Measurements from ENCODE around the gene ASB13.

The ASB13 gene

DNA sequence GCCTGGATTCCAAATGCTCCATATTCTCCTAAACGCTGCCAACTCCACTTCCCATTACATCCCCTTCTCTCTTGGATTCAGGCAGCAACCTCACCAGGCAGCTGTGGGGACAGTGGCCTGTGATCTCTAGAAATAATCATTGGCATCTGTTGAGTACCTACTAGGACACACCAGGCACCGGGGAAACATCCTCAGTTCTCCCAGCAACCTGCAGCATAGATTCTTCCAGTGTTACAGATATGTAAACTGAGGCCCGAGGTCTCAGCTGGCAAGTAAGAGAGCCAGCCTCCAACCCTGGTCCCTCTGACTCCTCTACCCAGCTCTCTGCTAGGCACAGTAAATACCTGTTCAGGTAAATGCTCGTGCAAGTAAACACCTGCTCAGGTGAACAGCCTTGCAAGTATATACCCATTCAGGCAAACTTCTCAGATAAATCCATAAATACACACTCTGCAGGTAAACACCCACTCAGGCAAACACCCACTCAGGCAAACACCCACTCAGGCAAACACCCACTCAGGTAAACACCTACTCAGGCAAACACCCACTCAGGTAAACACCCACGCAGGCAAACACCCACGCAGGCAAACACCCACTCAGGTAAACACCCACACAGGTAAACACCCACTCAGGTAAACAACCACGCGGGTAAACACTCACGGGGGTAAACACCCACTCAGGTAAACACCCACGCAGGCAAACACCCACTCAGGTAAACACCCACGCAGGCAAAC lies 18.7 kb downstream of the ASB13 start:
- no peak for DNase-seq

- no peak for DNase-seq
Measured at GRCh38 chr10:5645944-5646617, 20.3 kb downstream of the ASB13 start.

DNA sequence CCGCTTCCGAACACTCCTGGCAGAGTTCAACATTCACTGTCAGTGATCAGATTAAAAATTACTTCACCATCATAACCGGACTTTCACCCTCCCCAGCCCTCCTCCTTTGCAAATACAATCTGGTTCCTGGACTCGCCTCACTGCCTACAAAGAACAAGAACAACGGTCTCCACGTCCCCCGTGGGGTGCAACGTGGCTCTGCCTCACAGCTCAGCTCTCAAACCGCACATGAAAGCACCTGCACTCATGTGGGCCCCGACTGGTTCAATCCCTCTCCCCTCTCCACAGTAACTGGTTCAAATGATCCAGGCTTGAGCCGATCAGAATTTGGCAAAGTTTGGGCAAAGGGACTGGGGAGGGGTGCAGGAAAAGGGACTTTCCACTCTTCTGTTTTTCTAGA lies 21.0 kb downstream of the ASB13 start:
- DNase-seq: no peak

DNA sequence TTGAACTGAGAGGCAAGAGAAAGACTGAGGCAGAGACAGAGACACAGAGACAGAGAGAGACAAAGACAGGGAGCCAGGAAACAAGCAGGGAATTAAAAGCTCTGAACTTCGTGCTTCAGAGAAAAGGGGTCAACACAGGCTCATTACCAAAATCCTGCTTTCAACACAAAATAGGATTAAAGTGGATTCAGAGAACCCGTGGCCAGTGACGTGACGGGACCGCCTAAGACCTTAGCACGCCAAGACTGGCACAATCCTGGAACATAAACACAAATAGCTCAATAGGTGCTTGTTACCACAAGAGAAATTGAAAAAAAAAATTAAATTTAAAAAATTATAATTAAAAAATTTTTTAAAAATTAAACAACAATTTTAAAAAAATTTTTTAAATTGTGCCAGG lies 21.5 kb downstream of the ASB13 start:
- DNase-seq: no peak

DNA sequence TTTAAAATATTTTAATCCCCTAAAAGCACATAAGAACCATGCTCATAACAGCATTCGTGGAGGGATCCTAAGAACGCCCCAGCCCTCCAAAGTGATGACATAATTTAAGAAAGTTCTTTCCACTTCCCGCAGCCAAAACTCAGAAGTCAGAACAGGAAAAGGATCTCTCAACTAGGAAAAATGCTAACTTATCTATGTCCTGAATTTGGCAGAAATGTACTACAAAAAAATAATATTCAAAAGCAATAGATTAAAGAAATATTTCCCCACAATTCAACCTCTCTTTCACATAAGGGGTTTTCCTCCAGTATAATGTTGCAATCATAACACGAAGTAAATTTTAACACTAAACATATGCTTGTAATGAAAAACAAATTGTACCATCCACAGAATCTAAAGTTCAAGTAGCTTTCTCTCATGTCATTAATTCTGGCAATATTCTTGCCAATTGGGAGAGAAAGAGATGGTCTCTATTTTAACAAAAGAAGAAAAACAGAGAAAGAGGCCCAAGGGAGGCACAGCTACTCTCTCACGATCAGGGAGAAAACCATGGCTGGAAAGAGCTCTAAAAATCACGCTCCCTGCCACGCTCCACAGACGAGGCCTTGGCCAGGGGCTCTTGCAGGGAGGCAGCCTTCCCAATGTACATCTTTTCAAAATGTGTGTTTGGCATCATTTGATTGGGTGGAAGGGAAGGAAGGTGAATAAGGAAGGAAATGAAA lies 22.9 kb downstream of the ASB13 start:
- no peak for DNase-seq

- DNase-seq: no peak
Measured at GRCh38 chr10:5641501-5641900, 24.9 kb downstream of the ASB13 start.

DNA sequence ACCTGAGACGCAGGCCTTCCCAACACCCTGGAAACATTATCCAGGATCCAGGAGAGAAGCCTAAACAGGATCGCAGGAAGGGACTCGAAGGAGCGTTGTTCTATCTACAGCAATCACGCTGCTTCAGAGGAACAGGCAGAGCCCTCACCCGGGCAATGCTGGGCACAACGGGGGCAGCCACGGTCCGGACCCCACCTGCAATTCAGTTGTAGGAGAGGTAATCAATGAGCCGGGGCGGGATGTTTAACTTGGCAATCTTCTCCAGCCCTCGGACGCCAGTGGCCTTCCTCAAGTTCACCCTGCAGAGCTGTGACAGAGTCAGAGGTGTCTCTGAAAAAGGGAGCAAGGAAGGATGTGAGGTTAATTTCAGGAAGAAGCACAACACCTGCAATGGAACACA lies 25.9 kb downstream of the ASB13 start:
- no peak for DNase-seq

DNA sequence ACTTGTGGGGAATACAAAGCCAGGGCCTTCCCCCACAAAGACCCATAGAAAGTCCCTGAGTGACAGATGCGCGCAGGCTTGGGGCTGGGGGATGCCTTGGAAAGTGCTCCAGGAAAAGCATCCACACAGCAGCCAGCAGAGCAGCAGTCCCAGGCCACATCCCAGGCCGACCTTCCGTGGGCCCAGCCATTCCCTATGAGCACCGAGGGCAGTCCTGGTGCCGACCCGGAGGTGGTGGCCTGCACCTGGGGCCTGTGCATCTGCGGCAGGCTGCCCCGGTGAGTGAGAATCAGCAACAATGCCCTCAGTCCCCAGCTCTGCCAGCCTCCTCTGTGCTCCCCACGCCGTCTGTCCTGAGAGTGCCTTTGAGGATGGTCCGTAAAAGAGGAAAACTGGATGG lies 26.4 kb downstream of the ASB13 start:
- no peak for DNase-seq

GRCh38 chr10:5639066-5639465 lies 27.3 kb downstream of the ASB13 start:
- DNase-seq: no peak

DNA sequence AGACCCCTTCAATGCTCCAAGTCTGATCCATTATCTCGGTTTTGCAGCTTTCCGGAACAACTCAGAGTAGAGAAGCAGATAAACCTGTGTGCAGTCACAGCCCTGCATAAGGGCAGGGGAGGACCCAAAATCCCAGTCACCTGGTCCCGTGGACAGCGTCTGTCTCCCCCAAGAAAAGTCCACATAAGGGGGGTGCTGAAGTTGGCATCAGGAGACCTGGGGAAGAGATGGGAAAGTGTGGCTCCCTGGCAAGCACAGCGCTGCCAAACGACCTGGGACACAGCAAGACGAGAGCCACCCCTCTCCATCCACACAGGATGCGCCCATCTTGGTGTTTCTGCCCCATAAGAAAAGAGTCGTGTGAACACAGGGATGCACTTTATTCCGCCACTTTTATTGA lies 27.9 kb downstream of the ASB13 start:
- no peak for DNase-seq

DNA sequence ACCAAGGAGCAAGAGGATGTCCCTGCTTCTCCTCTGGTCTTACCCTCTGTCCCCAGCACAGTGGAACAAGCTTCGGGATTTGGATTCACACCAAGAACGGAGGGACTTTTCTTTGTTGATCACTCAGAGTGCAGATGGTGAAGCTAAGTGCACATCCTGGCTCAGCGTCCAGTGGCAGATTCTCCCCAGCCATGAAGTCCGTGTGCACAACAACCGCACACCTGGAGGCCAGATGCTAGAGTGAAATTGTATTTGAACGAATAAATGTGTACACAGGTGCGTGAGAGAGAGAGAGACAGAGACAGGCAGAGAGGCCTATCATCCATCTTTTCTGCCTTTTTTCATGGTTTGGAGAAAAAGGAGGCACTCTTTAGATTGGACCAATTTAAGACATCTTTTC lies 31.5 kb downstream of the ASB13 start:
- no peak for DNase-seq

DNA sequence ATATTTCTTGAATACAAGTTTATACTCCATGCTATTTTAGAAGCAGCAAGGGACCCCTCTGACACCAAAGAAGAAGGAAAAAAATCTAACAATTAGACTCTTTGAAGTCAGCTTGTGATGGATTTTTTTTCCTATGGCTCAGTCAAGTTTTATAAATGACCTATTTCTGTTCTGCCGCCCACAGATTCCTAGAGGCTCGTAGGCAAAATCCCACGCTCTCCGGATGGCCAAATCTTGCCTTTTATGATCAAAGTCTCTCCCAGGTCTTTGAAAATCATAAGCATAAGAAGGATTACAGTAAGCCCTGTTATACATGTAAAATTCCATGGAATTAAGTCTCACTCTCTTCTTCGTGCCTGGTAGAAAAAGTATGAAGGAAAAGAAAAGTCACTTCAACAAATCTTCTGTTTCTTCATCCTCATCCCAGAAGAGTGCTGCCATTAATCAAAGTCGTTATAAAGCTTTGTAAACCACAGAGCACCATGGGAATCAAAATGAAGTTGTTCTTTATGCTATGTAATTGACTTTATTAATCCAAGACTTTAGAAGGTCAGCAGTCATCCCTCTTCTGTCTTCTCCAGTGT lies 33.1 kb downstream of the ASB13 start:
- DNase-seq: no peak

DNA sequence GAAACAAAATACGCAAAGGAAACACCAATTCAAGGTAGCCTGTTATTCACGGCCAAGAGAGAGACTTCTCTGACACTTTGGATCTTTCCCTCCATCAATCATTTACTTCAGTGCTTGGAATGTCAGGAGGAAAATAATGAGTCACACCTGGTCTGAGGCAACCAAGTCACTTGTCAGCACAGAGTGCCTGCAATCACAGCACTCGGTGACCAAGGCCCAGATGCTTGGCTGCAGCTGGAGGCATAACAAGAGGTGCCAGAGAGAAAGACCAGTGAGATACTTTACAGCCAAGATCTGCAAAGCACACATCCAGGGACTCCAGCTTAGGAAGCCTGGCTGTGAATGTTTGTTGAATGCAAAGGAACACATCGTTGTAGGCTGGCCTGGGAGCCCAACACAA lies 33.9 kb downstream of the ASB13 start:
- DNase-seq: no peak

DNA sequence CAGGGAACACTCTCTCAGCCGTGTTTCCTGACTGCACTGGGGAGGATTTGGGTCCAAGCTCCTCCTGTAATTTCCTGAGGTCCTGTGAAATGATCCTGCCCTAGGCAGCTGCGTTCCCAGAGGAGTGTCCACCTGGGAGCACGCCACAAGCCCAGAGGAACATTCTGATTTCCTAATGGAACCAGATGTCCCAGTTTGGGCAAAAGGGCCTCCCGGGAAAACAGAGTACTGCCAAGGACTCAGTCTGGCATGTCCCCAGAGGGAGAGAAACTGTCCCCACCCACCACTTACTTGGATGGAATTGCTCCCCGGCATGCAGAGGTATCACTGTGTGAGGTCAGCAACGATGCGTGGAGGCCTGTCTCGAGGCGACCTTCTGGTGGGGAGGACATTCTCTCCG lies 34.5 kb downstream of the ASB13 start:
- no peak for DNase-seq

GRCh38 chr10:5630112-5630436 lies 36.3 kb downstream of the ASB13 start:
- no peak for DNase-seq

DNA sequence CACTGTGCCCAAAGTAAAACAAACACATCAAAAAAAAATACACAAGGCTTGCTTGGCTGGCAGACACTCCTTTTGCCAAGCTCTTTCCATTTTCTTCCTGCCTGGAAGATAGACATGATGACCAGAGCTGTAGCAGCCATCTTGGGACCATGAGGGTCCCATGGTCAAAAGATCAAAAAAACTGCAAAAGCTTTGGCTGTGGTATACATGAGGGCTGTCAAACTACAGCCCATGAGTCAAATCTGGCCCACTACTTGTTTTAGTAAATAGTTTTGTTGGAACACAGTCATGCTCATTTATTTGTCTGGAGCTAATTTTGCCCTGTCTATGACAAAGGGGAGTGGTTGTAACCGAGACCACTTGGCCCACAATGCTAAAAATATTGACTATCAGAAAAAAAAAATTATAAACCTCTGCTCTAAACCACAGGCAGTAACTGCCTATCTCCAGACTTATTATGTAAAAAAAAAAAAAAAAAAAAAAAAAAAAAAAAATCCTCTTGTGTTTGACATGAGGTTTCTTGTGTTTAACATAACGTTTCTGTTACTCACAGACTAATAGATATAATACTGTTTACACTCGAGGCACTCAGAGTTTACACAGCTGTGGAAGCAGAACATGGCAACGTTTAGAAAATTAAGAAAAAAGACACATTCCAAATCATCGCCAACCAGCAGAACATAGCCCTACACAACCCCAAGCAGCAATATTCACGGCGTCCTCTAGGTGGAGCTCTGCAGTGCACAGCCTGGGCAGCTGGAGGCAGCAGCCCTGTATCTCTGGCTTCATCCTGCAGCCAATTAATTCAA lies 36.9 kb downstream of the ASB13 start:
- peak; percentile 49 to 84 (median 71) for DNase-seq

- DNase-seq: peak in 1 of 5 experiments; percentile 72
Measured at GRCh38 chr10:5628451-5629302, 37.7 kb downstream of the ASB13 start.

- no peak for DNase-seq
Measured at GRCh38 chr10:5627486-5628044, 38.8 kb downstream of the ASB13 start.

DNA sequence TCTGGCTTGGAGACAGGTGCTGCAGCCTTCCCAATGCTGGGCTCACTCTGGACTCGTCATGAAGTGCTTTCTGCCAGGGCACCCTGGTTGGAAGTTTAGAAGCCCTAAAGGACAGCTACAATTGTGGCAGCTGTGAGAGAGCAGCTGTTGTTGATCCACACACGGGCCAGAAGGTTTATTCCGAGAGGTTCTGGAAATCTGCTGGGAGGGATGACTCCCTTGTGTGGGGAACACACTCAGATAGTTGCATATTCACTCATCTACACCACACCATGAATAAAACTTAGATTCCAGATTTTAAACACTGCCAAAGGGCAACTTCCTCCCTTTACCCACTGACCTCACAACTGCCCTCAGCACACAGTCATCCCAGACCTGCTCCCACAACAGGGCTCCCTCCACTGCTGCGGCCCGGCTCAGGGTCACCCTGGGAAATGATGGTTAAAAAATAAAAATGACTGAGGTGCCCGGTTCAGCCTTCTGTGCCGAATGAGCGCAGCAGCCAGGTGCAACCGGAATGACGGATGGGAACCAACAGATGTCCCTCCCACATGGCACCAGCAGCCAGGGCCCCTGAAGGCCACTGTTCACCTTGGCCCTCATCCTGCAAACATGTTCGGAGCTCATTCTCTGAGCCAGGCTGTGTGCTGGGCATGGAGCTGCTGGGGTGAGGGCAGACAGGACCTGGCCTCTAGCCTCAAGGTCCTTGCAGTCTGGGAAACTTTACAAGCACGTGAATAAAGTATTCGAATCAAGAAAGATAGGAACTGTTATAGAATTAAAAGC lies 40.2 kb downstream of the ASB13 start:
- DNase-seq: no peak

GRCh38 chr10:5624701-5625100 lies 41.7 kb downstream of the ASB13 start:
- no peak for DNase-seq

All from T-helper 2 cell (primary cell).